Aorta (tissue), 5 donors: ENCODE data around the gene ADRM1. TPM values are rescaled to one million over a fixed set of nuclear protein-coding genes. Genes with fewer than 3 reads are reported as not detected.

Source experiments
- ATAC-seq: fragments of 200-7000 bp; cut with Tn5 transposase; one replicate; pipeline ENCODE4 v1.9.1; 2022; ENCODE audit warnings: moderate library complexity; ENCODE audit not compliant: low FRiP score
- DNase-seq, 2 donors: peaks; one replicate each; pipeline ENCODE4 v3.0.0-alpha.2; 2020
- H3K27ac ChIP-seq, 2 donors: one replicate each; pipeline ENCODE4 v1.5.1; 2013; ENCODE audit warnings: low read length in 2 of 2, mild to moderate bottlenecking in 2 of 2, moderate library complexity in 2 of 2, control low read depth in 1 of 2, inconsistent platforms in 1 of 2, low read depth in 1 of 2
- H3K27me3 ChIP-seq, 2 donors: one replicate each; pipeline ENCODE4 v1.6.1; 2013; ENCODE audit warnings: control low read depth in 1 of 2, low read length in 1 of 2, mild to moderate bottlenecking in 1 of 2, moderate library complexity in 1 of 2; ENCODE audit not compliant: insufficient read depth in 2 of 2, control insufficient read depth in 1 of 2
- H3K36me3 ChIP-seq, 2 donors: one replicate each; pipeline ENCODE4 v1.6.1; 2013; ENCODE audit warnings: control low read depth in 1 of 2, low read length in 1 of 2, mild to moderate bottlenecking in 1 of 2; ENCODE audit not compliant: insufficient read depth in 2 of 2, control insufficient read depth in 1 of 2
- H3K4me1 ChIP-seq, 2 donors: one replicate each; pipeline ENCODE4 v1.6.1; 2013; ENCODE audit warnings: low read length in 2 of 2, control low read depth in 1 of 2, mild to moderate bottlenecking in 1 of 2, moderate library complexity in 1 of 2; ENCODE audit not compliant: insufficient read depth in 2 of 2, control insufficient read depth in 1 of 2
- H3K4me3 ChIP-seq, 2 donors: one replicate each; pipeline ENCODE4 v1.5.1; 2013; ENCODE audit warnings: low read length in 2 of 2, control low read depth in 1 of 2, mild to moderate bottlenecking in 1 of 2
- H3K9me3 ChIP-seq: one replicate; pipeline ENCODE4 v1.6.1; 2013; ENCODE audit warnings: mild to moderate bottlenecking, low read length; ENCODE audit not compliant: control insufficient read depth
- WGBS, 2 donors: extraction: QIAGEN DNeasy Blood & Tissue Kit; methylation state at CpG; one replicate each; pipeline ENCODE4 v1.1.7; 2013; 5-methylcytosine and 5-hydroxymethylcytosine counted together
- intact Hi-C, 2 donors: fragments of 100-400 bp; cut with DNase I; formaldehyde crosslinking; loops; one replicate each; pipeline versions ENCODE4 v1.14.2 to v1.15.0; 2022
- long read RNA-seq, 2 donors: library from polyadenylated mRNA; unstranded; transcript quantifications; one replicate each; pipeline ENCODE4 v2.0.0, GENCODE V29; 2020 to 2021
- polyA plus RNA-seq, 2 donors: library from polyadenylated mRNA; stranded (reverse); fragments of 200-250 nt; gene quantifications; one replicate each; pipeline ENCODE4 v1.2.3, GENCODE V29; 2013
- total RNA-seq, 2 donors: library from RNA; stranded (reverse); fragmentation: NEBNext Ultra II Directional; extraction: Animal tissue kit (Norgen Biotek cat#: 25700); gene quantifications; one replicate each; pipeline ENCODE4 v1.2.1, GENCODE V29; 2021
- donor health status: healthy with polysubstance abuse.
- donor health status: Bipolar disorder and iron deficiency.
- donor health status: DM: no; HTN: no; CAD: no.
- donor health status: DM: no; HTN: no; CAD: no.
- donor health status: DM: yes; HTN: yes; CAD: no.

The ADRM1 gene
- total RNA-seq, result 10 to 100 TPM; 56.1 to 61.8 TPM
- polyA plus RNA-seq, result 10 to 100 TPM; 41.4 to 80.9 TPM
- long read RNA-seq, donor 1, transcript ADRM1-205 (9 exons, 1,361 nt), result minor isoform, 30 of 537 reads
- long read RNA-seq, donor 1, transcript ADRM1-201 (10 exons, 1,478 nt), result major isoform, 377 of 537 reads
- long read RNA-seq, donor 1, partial matches to known transcripts, result 88 of 537 reads
- long read RNA-seq, donor 1, other reads (novel, unspliced or antisense), result 41 of 537 reads
- long read RNA-seq, donor 2, transcript ADRM1-201 (10 exons, 1,478 nt), result major isoform, 53 of 84 reads
- long read RNA-seq, donor 2, transcript ADRM1-205 (9 exons, 1,361 nt), result minor isoform, 5 of 84 reads
- long read RNA-seq, donor 2, partial matches to known transcripts, result 9 of 84 reads
- long read RNA-seq, donor 2, other reads (novel, unspliced or antisense), result 17 of 84 reads

DNA sequence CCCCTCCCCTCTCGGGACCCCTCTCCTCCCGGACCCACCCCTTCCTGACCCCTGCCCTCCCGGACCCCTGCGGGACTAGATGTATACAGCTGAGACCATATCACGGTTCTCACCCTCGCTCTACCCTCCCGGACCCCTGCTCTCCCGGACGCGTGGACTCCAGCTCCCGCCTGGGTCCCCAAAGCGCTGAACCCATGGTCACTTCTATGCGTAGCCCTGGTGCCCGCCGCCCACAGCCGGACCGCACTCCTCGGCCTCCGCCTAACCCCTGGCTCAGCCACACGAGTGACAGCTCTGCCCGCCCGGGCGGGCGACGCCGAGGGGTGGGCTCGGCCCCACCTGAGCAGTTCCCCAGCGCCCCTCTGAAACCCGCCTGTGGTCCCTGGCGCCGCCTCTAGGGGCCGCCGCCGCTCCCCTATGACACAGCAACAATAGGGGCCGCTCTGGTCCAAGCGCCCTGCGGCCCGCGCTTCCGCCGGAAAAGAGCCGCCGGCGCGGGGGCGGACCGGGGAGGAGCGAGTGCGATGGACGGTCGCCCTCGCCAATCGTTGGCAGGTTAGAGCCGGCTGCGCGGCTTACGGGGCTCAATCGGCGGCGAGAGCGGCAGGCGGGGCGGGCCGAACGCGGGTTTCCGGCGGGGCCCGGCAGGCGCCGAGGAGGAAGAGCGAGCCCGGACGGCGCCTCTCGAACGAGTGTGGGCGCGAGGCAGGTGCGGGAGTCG lies at the start of gene ADRM1:
TSS of gene ADRM1 (plus strand) at position 657 of the 721 bp plus-strand sequence. CDS start 572 bp downstream, outside the sequence.
- Histone ChIP-seq H3K4me3 (peak within 1 kb of the TSS; percentile 86 to 87), H3K27ac (peak within 1 kb of the TSS; percentile 58 to 94), H3K9me3 (no peaks in the 10 kb centered on the region), H3K4me1 (no peaks in the 10 kb centered on the region), H3K27me3 (no peaks in the 10 kb centered on the region), H3K36me3 (peaks cover 0 to 3% of the 10 kb centered on the region in 2 donors)
- ATAC-seq (peak; percentile 95), DNase-seq (peak; percentile 97 to 98)
- intact Hi-C loops, result loop anchor here in 1 of 2 donors (2.0 to 10.0 kb wide), 3 partner anchors 50 to 492 kb away; partner anchors contain the start of gene MRGBP
- 1% methylated on average over 76 to 81 of the region's 81 CpGs for WGBS, 2 donors

DNA sequence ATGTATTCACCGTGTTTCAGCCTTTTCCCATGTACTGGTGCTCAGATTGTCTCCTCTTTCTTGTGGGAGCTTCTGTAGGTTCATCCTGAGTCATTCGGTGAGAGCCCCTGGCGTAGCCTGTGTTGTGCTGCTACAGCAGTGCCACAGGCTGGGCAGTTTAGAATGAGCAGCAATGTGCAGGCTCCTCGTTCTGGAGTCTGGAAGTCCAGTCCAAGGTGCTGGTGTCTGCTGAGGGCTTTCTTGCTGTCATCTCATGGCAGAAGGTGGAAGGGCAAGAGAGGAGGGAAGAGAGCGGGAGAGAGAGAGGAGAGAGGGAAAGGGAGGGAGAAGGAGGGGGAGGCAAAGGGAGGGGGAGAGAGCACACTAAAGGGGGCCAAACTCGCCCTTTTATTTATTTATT lies 49.4 kb upstream of the ADRM1 start:
- Histone ChIP-seq H3K27ac (no peak overlapping the region), H3K4me3 (no peak overlapping the region), H3K36me3 (no peaks in the 10 kb centered on the region), H3K9me3 (no peaks in the 10 kb centered on the region), H3K4me1 (no peaks in the 10 kb centered on the region), H3K27me3 (no peaks in the 10 kb centered on the region)
- ATAC-seq, result no peak
- WGBS, 2 donors, result 88 to 94% methylated on average over 6 of the region's 6 CpGs
- intact Hi-C loops, result no loop called here
- DNase-seq, result no peak

- DNase-seq (no peak), ATAC-seq (no peak)
- H3K27ac ChIP-seq, result no peak overlapping the region
- H3K4me3 ChIP-seq, result no peak overlapping the region
- H3K9me3 ChIP-seq, result no peaks in the 10 kb centered on the region
- WGBS, 2 donors, result 66 to 75% methylated on average over 24 of the region's 24 CpGs
- H3K36me3 ChIP-seq, result no peaks in the 10 kb centered on the region
- no peaks in the 10 kb centered on the region for H3K27me3 ChIP-seq
- intact Hi-C loops, result no loop called here
- H3K4me1 ChIP-seq, result no peaks in the 10 kb centered on the region
These were observed 48.6 kb upstream of the ADRM1 start for GRCh38 chr20:62254021-62254724.

- intact Hi-C loops, result no loop called here
- WGBS, 2 donors, result 87 to 91% methylated on average over 10 of the region's 10 CpGs
- H3K27me3 ChIP-seq, result no peaks in the 10 kb centered on the region
- H3K9me3 ChIP-seq, result no peaks in the 10 kb centered on the region
- ATAC-seq (no peak), DNase-seq (no peak)
- no peak overlapping the region for H3K27ac ChIP-seq
- no peak overlapping the region for H3K4me3 ChIP-seq
- H3K4me1 ChIP-seq, result no peaks in the 10 kb centered on the region
- H3K36me3 ChIP-seq, result no peaks in the 10 kb centered on the region
These were observed 46.8 kb upstream of the ADRM1 start for GRCh38 chr20:62255976-62256375.

DNA sequence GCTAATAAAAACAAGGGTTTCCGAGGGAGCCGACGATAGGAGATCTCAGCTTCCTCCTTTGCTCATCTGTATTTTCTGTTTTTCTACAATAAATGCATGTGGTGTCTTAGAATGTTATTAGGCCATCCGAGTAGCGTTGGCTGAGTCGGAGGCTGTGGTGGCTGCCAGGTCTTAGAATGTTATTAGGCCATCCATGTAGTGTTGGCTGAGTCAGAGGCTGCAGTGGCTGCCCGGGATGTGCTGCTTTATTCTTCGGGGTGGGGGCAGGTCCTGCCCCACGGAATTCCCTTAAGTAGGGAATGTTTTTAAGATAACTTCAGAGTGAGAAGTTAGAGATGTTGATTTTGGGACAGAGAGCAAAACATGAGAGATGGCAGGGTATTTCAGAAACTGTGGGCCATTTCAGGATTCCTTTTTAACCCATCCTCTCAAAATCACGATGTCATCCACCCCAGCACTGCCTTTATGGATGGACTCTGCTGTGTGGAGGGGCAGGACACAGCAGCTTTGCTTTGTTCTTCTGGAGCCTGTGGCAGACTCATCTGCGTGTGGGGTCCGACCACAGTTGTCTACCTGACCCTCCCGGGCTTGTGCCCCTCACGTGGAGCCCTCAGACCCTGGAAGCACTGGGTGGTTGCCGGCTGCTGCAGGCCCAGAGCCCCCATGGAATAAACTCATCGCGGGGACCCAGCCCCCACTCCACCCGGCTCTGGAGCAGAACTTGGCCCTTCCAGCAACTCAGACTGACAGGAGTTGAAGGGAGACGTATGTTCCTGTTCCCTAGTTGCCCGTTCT lies 44.1 kb upstream of the ADRM1 start:
- no peaks in the 10 kb centered on the region for H3K27me3 ChIP-seq
- intact Hi-C loops, result no loop called here
- 52 to 58% methylated on average over 20 of the region's 20 CpGs for WGBS, 2 donors
- H3K4me3 ChIP-seq, result no peak overlapping the region
- ATAC-seq, result peak; percentile 84
- H3K4me1 ChIP-seq, result no peaks in the 10 kb centered on the region
- no peaks in the 10 kb centered on the region for H3K36me3 ChIP-seq
- H3K9me3 ChIP-seq, result no peaks in the 10 kb centered on the region
- DNase-seq, result peak; percentile 71 to 86
- no peak overlapping the region for H3K27ac ChIP-seq

DNA sequence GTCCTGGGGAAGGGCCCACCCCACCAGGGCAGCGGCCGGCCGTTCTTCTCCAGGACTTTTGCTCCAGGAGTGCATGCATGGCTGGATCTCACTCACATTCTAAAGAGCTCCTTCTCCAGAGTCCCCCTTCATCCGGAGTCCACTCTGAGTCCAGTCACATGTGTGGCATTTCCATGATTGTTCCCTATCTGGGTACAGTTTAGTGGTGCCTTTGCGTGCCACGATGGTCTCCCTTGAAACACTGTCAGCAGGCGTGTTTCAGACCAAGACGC lies 43.6 kb upstream of the ADRM1 start:
- Histone ChIP-seq H3K4me3 (no peak overlapping the region), H3K36me3 (peaks cover 0 to 2% of the 10 kb centered on the region in 2 donors), H3K27ac (no peak overlapping the region), H3K27me3 (no peaks in the 10 kb centered on the region), H3K9me3 (no peaks in the 10 kb centered on the region), H3K4me1 (no peaks in the 10 kb centered on the region)
- DNase-seq (no peak), ATAC-seq (no peak)
- WGBS, 2 donors, result 88 to 90% methylated on average over 8 of the region's 8 CpGs
- intact Hi-C loops, result no loop called here

GRCh38 chr20:62262064-62262463 lies 40.7 kb upstream of the ADRM1 start:
- intact Hi-C loops, result no loop called here
- DNase-seq, result no peak
- no peak overlapping the region for H3K4me3 ChIP-seq
- H3K27ac ChIP-seq, result no peak overlapping the region
- no peak for ATAC-seq
- H3K4me1 ChIP-seq, result no peaks in the 10 kb centered on the region
- WGBS, 2 donors, result 93% methylated on average over 10 of the region's 10 CpGs
- H3K9me3 ChIP-seq, result no peaks in the 10 kb centered on the region
- H3K27me3 ChIP-seq, result no peaks in the 10 kb centered on the region
- H3K36me3 ChIP-seq, result peaks cover 0 to 3% of the 10 kb centered on the region in 2 donors

DNA sequence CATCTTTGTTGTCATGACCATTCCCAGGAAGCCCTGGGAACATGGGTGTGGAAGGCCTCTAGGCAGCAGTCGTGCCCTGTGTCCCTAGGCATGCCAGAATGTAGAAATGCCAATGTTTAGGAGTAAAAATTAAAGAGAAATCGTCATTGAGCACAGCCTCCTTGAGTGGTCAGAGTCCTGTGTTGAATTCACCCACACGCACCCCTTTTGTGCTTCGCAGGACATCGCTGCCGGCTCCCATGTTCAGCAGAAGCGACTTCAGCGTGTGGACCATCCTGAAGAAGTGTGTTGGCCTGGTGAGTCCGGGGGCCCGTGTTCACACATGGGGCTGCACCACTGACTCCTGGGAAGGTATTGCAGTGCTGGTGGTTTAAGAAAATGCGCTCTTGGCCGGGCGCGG lies 39.4 kb upstream of the ADRM1 start:
- H3K27me3 ChIP-seq, result no peaks in the 10 kb centered on the region
- peaks cover 0 to 3% of the 10 kb centered on the region in 2 donors for H3K36me3 ChIP-seq
- no peaks in the 10 kb centered on the region for H3K4me1 ChIP-seq
- H3K4me3 ChIP-seq, result no peak overlapping the region
- H3K9me3 ChIP-seq, result no peaks in the 10 kb centered on the region
- DNase-seq, result no peak
- intact Hi-C loops, result no loop called here
- ATAC-seq, result no peak
- WGBS, 2 donors, result 95 to 96% methylated on average over 14 of the region's 14 CpGs
- H3K27ac ChIP-seq, result no peak overlapping the region
